Midbrain (tissue), 1 donor: ENCODE results near the gene ARPP19.
"Not testable (repeated sequence)": the region's sequence is repeated elsewhere in the genome, so short reads cannot be mapped to it uniquely, and the experiment has no call there.

ENCODE experiments used
- DNase-seq: peaks from one replicate; lab custom pipeline; 2025; lab: John Stamatoyannopoulos, UW

Gene ARPP19, protein sequence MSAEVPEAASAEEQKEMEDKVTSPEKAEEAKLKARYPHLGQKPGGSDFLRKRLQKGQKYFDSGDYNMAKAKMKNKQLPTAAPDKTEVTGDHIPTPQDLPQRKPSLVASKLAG

DNA sequence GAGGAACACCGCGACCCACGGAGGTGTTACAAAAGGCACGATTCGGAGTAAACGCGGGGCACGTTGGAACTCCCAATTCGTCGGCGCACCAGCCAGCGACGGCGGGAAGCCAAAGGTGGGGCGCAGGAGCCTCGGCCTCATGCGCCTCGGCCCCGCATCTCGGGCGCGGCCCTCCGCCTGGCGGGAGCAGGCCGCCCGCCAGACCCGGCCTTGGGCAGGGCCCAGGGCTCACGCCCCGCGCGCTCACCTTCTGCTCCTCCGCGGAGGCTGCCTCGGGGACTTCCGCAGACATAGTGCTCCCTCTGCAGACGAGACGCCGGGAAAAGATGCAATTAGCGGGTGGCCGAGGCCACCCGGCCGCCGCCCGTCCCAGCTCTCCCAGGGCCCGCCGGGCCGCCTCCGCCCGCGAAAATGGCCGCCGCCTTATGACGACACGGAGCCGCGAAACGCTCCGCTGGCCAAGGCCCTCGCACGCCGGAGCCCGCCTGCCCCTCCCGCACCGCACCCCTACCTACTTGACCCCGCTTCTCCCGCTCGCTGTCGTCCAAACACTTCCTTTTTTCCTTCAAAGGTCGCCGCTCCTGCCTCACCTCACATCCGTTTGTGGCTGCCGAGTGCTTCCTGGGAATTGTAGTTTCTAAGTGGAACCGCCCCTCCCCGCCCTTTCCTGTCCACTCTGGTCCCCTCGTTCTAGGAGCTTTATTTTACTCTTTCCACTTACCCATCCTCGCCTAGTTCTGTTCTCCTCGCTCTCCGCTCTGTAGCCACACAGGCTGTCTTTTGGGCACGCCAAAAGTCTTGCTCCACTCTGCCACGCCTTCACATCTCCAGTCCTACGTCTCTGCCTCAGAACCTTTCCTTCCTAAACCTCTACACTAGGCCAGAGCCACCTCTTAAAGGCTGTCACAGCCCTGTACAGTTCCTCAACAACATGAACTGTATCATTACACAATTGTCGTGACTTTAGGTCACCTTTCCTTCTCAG, at the start of gene ARPP19:
ARPP19 (minus strand) TSS at position 430 of the 985 bp plus-strand sequence; CDS start at position 292, 138 bp downstream.
- peak; percentile 90 for DNase-seq

DNA sequence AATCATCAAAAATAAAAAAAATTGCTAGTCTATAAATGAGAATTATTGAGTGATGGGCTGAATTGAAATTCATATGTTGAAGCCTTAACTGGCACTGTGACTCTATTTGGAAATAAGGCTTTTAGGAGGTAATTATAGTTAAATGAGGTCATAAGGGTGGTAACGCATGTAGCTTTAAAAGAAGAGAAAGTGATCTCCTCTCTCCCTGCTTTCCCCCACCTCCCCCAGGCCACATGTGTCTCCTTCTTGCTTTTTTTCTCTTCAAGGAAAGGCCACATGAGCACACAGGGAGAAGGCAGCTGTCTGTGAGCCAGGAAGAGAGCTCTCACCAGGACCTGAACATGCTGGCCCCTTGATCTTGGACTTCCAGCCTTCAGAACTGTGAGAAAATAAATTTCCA, 48.2 kb upstream of the ARPP19 start:
- no peak for DNase-seq

DNA sequence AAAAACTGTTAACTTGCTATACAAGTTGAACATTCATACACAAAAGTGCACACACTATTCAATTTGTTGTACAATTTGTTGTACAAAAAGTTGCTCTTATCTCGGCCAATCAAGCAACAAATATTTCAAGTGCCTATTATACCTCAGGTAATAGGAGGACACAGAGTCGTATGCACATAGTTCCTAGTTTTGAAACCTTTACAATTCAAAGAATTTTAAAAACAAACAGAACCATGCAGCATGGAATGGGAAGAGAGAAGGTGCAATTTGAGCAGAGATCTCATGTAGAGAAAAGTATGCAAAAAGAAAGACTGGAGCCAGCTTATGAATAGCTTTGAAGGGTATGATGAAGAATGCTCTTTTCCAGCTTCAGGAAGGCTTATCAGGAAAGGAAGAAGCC, 46.5 kb upstream of the ARPP19 start:
- no peak for DNase-seq

DNA sequence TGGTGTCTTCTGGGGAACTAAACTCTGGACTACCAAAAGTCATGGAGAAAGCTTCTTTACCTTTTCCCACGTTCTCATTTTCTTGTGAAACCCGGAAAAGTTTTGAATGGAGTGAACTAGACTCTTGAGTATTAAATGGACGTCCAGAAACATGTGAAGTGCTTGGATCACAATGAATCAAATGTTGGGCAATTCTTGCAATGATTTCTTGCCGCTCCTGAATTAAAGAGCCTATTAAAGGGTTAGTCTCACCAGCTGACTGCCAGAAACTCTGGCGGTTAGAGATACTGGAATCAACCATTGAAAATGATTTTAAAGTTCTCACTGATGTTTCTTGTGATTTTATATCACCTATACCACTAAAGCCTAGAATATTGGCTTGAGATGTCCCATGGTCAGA, 40.8 kb upstream of the ARPP19 start:
- DNase-seq: no peak

DNA sequence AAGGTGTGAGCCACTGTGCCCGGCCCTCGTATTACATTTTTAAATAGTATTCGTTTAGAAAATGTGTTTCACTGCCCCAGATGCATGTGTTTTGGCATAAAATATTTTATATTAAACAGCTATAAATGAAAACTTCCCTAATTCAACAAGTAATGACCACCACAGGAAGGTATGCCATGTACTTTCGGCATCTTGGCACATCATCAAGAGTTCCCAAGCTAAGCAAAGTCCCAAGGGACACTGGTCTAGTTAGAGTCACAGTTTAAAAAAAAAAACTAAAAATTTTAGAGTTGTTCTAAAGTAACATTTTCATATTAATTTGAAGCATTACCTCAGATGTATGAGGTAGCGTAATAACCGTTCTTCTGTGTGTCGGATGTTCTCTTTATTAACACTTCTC, 15.6 kb upstream of the ARPP19 start:
- no peak for DNase-seq

DNA sequence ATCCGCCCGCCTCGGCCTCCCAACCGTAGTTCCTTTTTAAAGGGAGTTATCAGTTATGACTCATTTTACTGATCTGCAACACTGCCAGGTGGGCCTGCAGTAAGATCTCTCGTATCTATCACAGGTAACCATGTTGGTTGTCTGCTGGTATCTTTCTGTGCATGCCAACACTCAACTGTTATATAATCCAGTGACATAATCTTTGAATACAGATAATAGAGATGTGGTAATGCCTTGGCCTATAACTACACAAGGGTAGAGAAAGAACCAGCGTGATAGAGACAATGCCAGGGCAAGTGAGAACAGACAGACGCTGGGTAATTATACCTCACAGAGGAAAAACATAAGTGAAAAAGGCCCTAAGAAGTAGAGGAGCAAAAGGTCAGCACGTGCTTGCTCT, 11.0 kb upstream of the ARPP19 start:
- no peak for DNase-seq

DNA sequence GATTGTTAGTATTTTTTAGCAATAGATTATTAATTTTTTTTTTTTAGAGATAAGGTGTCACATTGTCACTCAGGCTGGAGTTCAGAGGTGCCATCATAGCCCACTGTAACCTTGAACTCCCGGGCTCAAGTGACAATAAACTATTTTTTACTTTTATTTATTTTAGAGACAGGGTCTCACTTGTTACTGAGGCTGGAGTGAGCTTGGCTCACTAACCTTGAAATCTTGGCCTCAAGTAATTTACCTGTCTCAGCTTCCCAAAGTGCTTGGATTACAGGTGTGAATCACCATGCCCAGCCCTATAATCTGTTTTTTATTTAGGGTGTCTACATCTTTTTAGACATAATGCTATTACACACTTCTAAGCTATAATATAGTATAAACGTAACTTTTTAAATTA, 7.9 kb upstream of the ARPP19 start:
- no peak for DNase-seq

DNA sequence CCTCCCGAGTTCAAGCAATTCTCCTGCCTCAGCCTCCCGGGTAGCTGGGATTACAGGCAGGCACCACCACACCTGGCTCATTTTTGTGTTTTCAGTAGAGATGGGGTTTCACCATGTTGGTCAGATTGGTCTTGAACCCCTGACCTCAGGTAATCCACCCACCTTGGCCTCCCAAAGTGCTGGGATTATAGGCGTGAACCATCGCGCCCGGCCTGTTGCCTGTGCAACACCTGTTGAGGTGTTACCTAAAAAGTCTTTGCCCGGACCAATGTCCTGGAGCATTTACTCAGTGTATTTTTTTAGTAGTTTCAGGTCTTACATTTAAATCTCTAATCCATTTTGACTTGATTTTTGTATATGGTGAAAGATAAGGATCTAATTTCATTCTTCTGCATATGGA, 6.7 kb upstream of the ARPP19 start:
- DNase-seq: not testable (repeated sequence)

DNA sequence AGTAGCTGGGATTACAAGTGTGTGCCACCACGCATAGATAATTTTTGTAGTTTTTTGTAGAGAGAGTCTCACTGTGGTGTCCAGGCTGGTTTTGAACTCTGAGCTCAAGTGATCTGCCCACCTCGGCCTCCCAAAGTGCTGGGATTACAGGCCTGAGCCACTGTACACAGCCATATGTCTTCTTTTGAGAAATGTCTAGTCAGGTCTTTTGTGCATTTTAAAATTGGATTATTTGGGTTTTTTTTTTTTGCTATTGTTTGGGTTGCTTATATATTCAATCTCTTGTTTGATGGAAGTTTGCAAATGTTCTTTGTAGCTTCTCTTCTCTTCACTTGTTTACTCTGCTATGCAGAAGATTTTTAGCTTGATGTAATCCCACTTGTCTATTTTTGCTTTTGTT, 6.2 kb upstream of the ARPP19 start:
- no peak for DNase-seq

DNA sequence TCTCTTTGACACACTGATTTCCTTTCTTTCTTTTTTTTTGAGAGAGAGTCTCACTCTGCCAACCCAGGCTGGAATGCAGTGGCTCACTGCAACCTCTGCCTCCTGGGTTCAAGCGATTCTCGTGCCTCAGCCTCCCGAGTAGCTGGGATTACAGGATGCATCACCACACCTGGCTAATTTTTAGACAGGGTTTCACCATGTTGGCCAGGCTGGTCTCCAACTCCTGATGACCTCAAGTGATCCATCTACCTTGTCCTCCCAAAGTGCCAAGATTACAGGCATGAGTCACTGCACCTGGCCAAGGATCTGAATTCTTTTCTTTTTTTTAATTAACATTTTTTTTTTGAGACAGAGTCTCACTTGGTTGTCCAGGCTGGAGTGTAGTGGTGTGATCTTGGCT, 5.8 kb upstream of the ARPP19 start:
- DNase-seq: not testable (repeated sequence)

DNA sequence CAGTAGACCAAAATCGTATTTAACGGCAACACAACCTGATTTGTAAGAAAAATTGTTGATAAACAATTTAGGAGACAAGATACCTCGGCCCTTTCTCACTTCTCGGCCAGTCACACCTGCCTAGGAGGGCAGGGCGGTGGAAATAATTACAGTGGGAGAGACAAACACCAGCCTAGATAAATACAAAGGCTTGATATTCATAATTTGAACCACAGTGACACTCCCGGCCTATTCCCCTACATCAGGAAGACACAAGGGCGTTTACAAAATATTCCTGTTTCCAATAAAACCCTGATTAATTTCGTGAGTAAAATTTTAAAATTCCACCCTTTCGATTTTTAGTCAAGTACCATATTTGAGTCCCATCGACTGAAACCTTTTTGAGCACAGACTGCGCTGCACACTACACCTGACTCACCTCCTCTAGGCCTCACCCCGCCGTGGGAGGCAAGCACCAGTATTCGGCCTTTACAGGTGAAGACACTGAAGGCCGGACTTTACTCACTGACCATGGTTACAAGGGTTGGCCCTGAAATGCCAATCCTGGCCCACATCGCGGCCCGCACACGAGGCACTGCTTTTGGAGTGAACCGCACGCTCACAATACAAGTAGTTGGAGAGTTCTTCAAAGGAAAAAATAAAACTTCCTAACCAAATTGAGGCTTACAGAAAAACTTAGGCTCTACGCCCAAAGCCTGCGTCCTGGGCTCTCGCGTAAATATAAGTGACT, 794 bp downstream of the ARPP19 start:
- peak; percentile 29 for DNase-seq

DNA sequence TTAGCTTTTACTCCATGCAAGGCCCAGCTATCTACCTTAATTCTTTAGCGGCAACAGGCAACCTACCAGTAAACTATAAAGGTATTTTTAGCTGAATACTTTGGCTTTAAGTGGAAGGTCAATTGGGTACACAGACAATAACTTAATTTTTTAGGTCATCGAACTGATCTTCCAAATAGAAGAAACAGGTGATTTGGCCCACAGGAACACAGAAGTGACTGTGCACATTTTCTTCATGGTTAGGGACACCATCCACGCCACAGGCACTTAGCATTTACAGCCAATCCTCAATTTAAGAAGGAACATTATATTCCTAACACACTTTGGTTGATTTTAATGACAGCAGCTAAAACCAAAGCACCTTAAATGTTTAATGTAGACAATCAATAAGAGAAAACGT, 1.9 kb downstream of the ARPP19 start:
- DNase-seq: no peak

DNA sequence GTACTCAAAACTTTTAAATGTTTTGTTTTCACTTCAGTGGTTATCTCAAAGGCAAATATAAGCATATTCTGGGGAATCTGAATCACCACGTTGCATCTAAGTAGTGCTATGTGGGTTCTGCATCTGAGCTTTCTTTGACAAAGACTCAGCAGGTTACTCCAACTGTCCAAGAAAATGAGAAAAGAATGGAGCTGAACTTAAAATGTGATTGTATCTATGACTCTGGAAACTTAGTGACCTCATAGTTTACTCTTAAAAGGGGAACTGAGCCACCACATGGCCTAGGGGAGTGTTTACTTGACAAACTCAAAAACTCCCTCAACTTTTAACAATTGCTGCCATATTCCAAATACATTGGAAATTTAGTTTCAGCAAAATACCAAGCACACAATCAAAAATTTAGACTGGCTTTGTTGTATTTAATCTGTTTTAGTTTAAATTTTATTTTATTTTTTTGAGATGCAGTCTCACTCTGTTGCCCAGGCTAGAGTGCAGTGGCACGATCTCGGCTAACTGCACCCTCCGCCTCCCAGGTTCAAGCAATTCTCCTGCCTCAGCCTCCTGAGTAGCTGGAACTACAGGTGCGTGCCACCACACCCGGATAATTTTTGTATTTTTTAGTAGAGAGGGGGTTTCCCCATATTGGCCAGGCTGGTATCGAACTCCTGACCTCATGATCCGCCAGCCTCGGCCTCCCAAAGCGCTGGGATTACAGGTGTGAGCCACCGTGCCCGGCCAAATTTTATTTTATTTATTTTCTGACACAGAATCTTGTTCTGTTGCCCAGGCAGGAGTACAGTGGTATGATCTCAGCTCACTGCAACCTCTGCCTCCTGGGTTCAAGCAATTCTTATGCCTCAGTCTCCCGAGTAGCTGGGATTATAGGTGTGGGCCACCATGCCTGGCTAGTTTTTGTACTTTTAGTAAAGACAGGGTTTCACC, 3.1 kb downstream of the ARPP19 start:
- DNase-seq: not testable (repeated sequence)

DNA sequence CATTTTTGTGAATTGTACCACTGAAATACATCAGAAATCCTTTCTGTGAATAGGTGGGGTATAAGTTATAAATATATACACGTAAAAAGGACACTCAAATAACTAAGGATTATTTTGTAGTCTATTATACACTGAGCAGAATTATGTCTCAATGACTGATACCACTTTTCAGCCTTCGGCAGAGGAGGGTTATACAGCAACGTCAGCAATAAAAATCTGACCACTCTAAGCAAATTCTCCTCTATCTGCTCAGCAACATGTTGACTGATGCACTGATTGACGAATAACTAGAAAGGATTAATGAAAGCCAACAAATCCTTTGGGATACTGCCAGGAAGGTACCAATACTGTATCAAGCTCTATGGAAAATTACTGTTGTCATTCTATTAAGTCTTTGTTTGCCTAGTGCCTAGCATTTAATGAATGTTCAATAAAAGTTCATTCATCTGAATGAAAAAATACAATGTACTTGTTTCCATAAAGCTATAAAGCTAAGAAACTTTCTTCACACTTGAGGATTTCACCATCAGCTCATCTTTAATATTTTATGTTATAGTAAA, 5.2 kb downstream of the ARPP19 start:
- DNase-seq: no peak

DNA sequence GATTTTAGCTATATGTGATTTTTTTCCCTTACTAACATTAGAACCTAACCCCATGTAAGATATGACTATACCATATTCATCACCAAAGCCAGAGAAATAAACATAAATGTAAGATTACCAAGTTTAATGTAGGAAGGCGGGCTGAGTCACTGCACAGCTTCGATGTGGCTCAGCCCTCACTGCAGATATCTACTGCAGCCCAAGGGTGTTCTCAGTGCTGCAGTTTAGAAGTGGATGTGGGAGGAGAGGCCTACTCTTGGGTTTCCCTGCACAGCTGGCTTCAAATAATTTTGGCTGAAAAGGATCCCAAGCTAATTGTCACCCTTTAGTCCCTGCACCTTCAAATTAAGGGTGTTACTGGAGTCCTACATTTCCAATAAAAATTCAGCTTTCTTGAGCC, 9.3 kb downstream of the ARPP19 start:
- no peak for DNase-seq

DNA sequence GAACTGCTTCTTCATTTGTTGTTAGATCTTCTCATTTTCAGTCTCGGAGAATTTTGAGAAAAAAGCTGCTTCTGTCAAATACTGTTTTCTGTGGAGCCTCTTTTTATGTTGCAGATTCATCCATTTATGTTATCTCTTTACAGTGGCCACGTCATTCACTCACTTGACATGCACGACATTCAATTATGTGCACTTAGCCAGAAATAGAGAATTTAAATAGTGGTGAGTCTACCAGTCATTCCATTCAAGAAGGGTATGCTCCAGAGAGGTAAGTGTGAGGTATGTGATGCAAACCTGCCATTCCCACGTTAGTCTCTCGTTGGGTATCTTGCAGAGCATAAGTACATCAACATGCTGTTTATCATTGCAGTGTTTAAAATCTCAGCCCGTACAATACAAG, 9.8 kb downstream of the ARPP19 start:
- no peak for DNase-seq

DNA sequence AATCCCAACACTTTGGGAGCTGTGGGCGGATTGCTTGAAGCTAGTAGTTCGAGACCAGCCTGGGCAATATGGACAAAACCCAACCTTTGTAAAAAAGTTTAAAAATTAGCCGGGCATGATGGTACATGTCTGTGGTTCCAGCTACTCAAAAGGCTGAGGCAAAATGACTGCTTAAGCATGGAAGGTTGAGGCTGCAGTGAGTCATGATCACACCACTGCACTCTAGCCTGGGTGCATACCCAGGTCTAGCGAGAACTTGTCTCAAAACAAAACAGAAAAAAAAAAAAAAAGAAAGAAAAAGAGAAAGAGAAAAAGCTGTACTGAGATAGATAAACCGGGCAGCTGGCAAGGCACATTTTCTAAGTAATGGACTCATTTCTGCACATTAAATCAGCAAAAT, 10.6 kb downstream of the ARPP19 start:
- DNase-seq: no peak

DNA sequence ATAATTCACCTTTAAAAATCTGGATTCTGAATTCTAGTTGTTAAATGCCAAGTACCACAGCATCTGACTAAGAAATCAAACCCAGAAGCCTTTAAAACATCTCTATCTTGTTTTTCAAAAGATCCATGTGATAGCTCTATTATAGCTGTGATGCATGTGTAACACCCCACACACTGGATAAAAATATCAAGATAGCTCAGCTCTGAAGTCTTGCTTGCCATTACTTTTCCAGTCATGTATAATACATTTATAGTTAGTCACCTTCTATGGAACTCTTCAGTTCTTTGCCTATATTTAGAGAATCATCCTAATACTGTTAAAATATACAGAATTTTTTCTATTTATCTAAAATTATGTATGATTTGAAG, 11.6 kb downstream of the ARPP19 start:
- DNase-seq: no peak

DNA sequence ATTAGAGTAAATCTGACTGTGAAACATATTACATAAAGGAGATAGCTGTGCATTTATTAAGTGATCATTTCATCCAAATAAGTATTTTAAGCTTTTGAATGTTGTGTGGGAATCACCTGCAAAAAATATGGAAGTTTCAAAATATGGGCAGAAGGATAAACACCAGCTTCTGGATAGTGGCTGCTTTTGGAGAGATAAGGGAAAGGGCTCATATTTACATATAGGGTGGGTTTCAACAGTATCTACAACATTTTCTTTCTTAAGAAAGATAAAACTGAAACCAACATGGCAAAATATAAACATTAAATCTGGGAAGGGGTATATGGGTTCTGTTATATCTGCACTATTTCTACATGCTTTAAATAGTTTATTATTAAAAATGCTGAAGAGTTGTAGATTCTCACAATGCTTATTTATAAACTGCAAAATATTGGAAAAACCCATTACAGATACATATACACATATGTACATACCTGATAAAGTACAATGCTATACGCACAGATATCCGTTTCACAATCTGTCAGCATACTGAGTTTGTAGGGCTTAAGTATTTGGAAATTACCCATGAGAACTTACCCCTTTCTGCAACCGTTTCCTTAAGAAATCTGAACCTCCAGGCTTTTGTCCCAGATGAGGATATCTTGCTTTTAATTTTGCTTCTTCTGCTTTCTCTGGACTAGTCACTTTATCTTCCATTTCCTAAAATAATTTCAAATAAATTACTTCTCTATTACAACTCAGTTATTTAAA, 12.1 kb downstream of the ARPP19 start:
- no peak for DNase-seq

DNA sequence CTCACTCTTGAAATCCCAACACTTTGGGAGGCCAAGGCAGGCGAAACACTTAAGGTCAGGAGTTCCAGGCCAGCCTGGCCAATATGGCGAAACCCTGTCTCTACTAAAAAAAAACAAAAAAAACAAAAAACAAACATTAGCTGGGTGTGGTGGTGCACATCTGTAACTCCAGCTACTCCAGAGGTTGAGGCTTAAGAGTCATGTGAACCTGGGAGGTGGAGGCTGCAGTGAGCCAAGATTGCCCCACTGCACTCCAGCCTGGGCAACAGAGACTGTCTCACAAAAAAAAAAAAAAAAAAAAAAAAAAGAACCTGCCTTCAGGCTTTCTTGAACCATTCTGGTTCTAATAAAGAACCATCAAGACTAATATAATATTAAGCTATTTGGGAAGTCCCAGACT, 16.5 kb downstream of the ARPP19 start:
- no peak for DNase-seq

DNA sequence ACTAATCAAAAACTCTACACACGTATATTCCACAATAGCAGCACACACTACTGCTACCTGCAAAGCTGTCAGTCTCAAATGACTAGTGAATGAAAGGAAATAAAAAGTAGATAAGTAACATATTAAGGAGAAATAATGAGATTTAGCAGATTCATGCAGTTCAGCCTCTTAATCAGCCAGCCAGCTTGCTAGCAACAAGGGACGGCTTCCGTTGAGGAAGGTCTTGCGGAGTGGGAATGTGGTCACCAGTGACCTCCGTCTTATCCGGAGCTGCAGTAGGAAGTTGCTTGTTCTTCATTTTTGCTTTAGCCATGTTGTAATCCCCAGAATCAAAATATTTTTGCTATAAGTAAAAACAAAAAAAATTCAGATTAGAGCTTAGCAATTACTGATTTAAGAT, 17.1 kb downstream of the ARPP19 start:
- no peak for DNase-seq
